Vagina (tissue), 2 donors: ENCODE data around the gene PARN. TPM values are rescaled to one million over a fixed set of nuclear protein-coding genes. Genes with fewer than 3 reads are reported as not detected.

Source experiments
- DNase-seq, 2 donors: peaks; one replicate each; pipeline ENCODE4 v3.0.0-alpha.2; 2017; ENCODE audit errors: extremely low spot score in 2 of 2
- H3K27ac ChIP-seq: fragments of 200-600 bp; sonication (generic); one replicate; pipeline ENCODE4 v1.5.1; 2019
- H3K27me3 ChIP-seq: fragments of 200-600 bp; sonication (generic); one replicate; pipeline ENCODE4 v1.5.1; 2019
- H3K36me3 ChIP-seq, 2 donors: fragments of 200-600 bp; sonication (generic); one replicate each; pipeline ENCODE4 v1.5.1; 2017 to 2019
- H3K4me1 ChIP-seq: fragments of 200-600 bp; sonication (generic); one replicate; pipeline ENCODE4 v1.5.1; 2019
- H3K4me3 ChIP-seq, 2 donors: fragments of 200-600 bp; sonication (generic); 1 replicate in 1 of 2; 2 replicates in 1 of 2; pipeline ENCODE4 v1.5.1; 2016 to 2019
- H3K9me3 ChIP-seq: fragments of 200-600 bp; sonication (generic); one replicate; pipeline ENCODE4 v1.5.1; 2019
- POLR2A ChIP-seq, 2 donors: fragments of 450-650 bp; IDR thresholded peaks; one replicate each; pipeline ENCODE4 v1.6.1; 2017; ENCODE audit warnings: antibody characterized with exemption in 2 of 2, mild to moderate bottlenecking in 2 of 2, moderate library complexity in 2 of 2
- POLR2AphosphoS5 ChIP-seq, 2 donors: sonication (generic); formaldehyde crosslinking; IDR thresholded peaks; one replicate each; pipeline ENCODE4 v1.9.0; 2017; ENCODE audit warnings: antibody characterized with exemption in 2 of 2, mild to moderate bottlenecking in 2 of 2, low read depth in 1 of 2; ENCODE audit not compliant: insufficient read depth in 1 of 2
- intact Hi-C: fragments of 100-400 bp; cut with DNase I; formaldehyde crosslinking; loops from one replicate; pipeline ENCODE4 v1.15.1; 2023
- total RNA-seq: library from RNA; depleted of rRNA; stranded (reverse); fragments of >200 nt; gene quantifications from one replicate; pipeline ENCODE4 v1.2.3, GENCODE V29; 2016
- TF ChIP-seq, protein P1 (sequence below), 3 experiments: fragments of 450-650 bp in 2 of 3; fragments of 200-600 bp in 1 of 3; sonication (generic) in 1 of 3; IDR thresholded peaks; one replicate each; pipeline ENCODE4 v1.5.1; 2017 to 2019; ENCODE audit warnings: antibody characterized with exemption in 3 of 3, mild to moderate bottlenecking in 2 of 3, moderate library complexity in 2 of 3

Gene PARN
- total RNA-seq, 1 donor from 2014 or later: 39.3 TPM

DNA sequence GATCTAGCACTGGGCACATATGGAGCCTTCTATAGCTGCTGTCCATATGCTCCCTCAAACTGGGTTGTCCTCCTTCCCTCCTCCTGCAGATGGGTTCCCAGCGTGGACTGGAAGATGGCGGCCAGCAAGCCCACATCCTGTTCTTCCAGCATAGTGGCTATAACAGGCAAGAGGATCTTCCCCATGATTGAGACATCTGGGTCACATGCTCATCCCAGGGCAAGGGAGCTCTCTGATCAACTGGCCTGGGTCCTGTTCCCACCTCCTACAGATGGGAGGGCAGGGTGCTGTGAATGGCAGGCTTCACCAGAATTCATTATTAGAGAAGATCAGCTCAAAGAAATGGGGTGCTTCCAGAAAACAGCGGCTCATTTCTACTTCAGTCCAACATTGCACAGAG lies 210.2 kb downstream of the PARN start:
- H3K27me3 ChIP-seq: no peaks in the 10 kb centered on the region
- DNase-seq: no peak
- no peak overlapping the region for H3K4me3 ChIP-seq
- TF ChIP-seq, protein P1, sequence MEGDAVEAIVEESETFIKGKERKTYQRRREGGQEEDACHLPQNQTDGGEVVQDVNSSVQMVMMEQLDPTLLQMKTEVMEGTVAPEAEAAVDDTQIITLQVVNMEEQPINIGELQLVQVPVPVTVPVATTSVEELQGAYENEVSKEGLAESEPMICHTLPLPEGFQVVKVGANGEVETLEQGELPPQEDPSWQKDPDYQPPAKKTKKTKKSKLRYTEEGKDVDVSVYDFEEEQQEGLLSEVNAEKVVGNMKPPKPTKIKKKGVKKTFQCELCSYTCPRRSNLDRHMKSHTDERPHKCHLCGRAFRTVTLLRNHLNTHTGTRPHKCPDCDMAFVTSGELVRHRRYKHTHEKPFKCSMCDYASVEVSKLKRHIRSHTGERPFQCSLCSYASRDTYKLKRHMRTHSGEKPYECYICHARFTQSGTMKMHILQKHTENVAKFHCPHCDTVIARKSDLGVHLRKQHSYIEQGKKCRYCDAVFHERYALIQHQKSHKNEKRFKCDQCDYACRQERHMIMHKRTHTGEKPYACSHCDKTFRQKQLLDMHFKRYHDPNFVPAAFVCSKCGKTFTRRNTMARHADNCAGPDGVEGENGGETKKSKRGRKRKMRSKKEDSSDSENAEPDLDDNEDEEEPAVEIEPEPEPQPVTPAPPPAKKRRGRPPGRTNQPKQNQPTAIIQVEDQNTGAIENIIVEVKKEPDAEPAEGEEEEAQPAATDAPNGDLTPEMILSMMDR (IDR thresholded peaks at IDR 0.05): no peak
- no peak for TF ChIP-seq POLR2A (IDR thresholded peaks at IDR 0.05)
- TF ChIP-seq POLR2AphosphoS5 (IDR thresholded peaks at IDR 0.05; ENCODE audit: insufficient read depth in 1 of 2, low read depth in 1 of 2): no peak
- no peaks in the 10 kb centered on the region for H3K9me3 ChIP-seq
- intact Hi-C loops: no loop called here
- H3K27ac ChIP-seq: no peak overlapping the region
- H3K36me3 ChIP-seq: no peaks in the 10 kb centered on the region
- H3K4me1 ChIP-seq: no peaks in the 10 kb centered on the region

DNA sequence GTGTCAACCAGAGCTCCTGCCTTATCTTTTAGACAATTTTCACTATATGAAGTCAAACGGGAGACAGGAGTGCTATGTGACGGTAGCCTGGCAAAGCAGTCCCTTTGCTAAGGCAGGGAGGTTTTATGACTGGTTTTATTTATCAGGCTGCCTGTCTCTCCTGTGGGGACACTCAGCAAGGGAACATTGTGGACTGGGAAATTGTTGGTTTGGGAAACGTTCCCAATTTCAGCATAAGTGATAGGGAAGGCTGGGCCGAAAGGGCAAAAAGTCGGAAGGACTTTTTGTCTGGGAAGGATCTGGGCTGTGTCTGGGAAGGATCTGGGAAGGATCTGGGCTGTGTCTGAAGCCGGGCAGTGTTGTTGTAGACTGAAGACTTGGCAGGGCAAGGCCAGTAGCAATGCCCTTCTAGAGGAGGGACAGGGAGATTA lies 211.2 kb downstream of the PARN start:
- no peak for DNase-seq
- Histone ChIP-seq H3K27ac (no peak overlapping the region), H3K4me1 (no peaks in the 10 kb centered on the region), H3K4me3 (no peak overlapping the region), H3K9me3 (no peaks in the 10 kb centered on the region), H3K36me3 (no peaks in the 10 kb centered on the region), H3K27me3 (no peaks in the 10 kb centered on the region)
- TF ChIP-seq POLR2A (IDR thresholded peaks at IDR 0.05) (no peak), POLR2AphosphoS5 (IDR thresholded peaks at IDR 0.05; ENCODE audit: insufficient read depth in 1 of 2, low read depth in 1 of 2) (no peak)
- TF ChIP-seq, protein P1 (IDR thresholded peaks at IDR 0.05): no peak
- intact Hi-C loops: no loop called here

DNA sequence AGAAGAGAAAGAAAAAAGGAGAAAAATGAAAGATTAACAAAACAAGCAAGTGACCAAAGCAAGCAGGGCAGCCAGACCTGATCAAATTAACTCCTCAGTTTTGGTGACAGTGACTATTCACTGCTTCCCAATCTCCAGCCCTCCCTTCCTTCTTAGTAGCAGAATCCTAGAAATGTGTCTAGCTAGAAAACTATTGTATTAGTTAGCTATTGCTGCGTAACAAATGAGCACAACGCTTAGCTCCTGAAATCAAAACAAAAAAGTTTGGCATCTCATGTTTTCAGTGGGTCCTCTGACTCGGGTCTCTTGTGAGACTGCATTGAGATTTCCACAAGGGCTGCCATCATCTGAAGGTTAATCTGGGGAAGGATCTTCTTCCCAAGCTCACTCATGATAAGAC lies 213.9 kb downstream of the PARN start:
- intact Hi-C loops: no loop called here
- H3K27ac ChIP-seq: no peak overlapping the region
- TF ChIP-seq, protein P1 (IDR thresholded peaks at IDR 0.05): no peak
- TF ChIP-seq POLR2AphosphoS5 (IDR thresholded peaks at IDR 0.05; ENCODE audit: insufficient read depth in 1 of 2, low read depth in 1 of 2) (no peak), POLR2A (IDR thresholded peaks at IDR 0.05) (no peak)

DNA sequence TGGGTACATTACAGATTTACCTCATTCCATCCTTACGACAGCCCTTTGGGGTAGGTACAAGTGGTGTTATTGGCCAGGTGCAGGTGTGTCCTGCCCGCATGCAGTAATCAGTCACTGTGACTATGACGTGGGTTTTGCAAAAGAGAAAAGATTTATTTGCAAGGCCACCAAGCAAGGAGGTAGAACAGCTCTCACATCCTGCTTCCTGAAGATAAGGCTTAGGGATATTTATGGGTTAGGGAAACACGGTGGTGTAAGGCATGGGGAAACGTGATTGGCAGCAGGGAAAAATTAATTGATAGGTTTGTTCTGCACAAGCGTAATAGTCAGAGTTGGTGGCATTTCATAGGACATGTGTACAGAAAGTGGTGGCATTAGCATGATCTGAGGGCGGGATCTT lies 214.8 kb downstream of the PARN start:
- Histone ChIP-seq H3K27me3 (no peaks in the 10 kb centered on the region), H3K36me3 (no peaks in the 10 kb centered on the region), H3K4me3 (no peak overlapping the region), H3K9me3 (no peaks in the 10 kb centered on the region), H3K4me1 (no peaks in the 10 kb centered on the region), H3K27ac (no peak overlapping the region)
- TF ChIP-seq, protein P1 (IDR thresholded peaks at IDR 0.05): no peak
- TF ChIP-seq POLR2A (IDR thresholded peaks at IDR 0.05) (no peak), POLR2AphosphoS5 (IDR thresholded peaks at IDR 0.05; ENCODE audit: insufficient read depth in 1 of 2, low read depth in 1 of 2) (no peak)
- intact Hi-C loops: no loop called here
- no peak for DNase-seq

More for the DNA sequence above, 213.9 kb downstream of the PARN start:
- no peaks in the 10 kb centered on the region for H3K36me3 ChIP-seq
- H3K4me3 ChIP-seq: no peak overlapping the region
- no peak for DNase-seq
- H3K27me3 ChIP-seq: no peaks in the 10 kb centered on the region
- no peaks in the 10 kb centered on the region for H3K4me1 ChIP-seq
- H3K9me3 ChIP-seq: no peaks in the 10 kb centered on the region

DNA sequence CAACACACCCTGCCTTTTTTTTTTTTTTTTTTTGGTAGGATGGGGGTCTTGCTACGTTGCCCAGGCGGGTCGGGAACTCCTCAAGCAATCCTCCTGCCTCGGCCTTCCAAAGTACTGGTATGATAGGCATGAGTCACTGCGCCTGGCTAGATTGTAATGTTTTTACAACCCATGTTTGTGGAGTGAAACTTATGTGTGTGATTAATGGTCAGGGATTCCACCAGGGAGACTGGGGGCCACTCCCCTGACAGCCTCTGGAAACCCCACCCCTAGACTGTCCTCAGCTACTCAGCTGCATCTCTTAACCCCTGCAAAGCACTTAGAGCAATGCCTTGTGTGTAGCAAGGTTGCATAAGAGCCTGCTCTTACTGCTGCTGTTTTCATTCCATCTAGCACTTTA lies 220.5 kb downstream of the PARN start:
- peak in 1 of 2 donors; percentile 67 for TF ChIP-seq POLR2AphosphoS5 (IDR thresholded peaks at IDR 0.05; ENCODE audit: insufficient read depth in 1 of 2, low read depth in 1 of 2)
- TF ChIP-seq, protein P1 (IDR thresholded peaks at IDR 0.05): no peak
- peaks cover 5% of the 10 kb centered on the region for H3K4me1 ChIP-seq
- no peaks in the 10 kb centered on the region for H3K27me3 ChIP-seq
- intact Hi-C loops: no loop called here
- H3K27ac ChIP-seq: peak overlapping the region; percentile 35
- no peak overlapping the region for H3K4me3 ChIP-seq
- peak in 1 of 2 donors; percentile 95 for DNase-seq
- H3K36me3 ChIP-seq: no peaks in the 10 kb centered on the region
- H3K9me3 ChIP-seq: no peaks in the 10 kb centered on the region
